Liver (tissue), 9 donors: ENCODE results near the gene HSFX4. TPM values are rescaled to one million over a fixed set of nuclear protein-coding genes. Genes with fewer than 3 reads are reported as not detected.

Experiments
- DNase-seq: peaks from one replicate; pipeline ENCODE4 v3.0.0-alpha.2; 2017; ENCODE audit warnings: low spot score
- H3K27ac ChIP-seq, 2 donors: one replicate each; pipeline ENCODE4 v1.7.0; 2013; ENCODE audit warnings: inconsistent platforms in 2 of 2, low read length in 2 of 2, control low read depth in 1 of 2, low read depth in 1 of 2, mild to moderate bottlenecking in 1 of 2
- H3K27me3 ChIP-seq, 4 donors: one replicate each; pipeline versions ENCODE4 v1.6.1 to v1.7.0; 2013; ENCODE audit warnings: low read length in 3 of 4, inconsistent platforms in 1 of 4, mild to moderate bottlenecking in 1 of 4, moderate library complexity in 1 of 4; ENCODE audit not compliant: control insufficient read depth in 4 of 4, insufficient read depth in 4 of 4
- H3K36me3 ChIP-seq, 4 donors: one replicate each; pipeline versions ENCODE4 v1.6.1 to v1.7.0; 2013; ENCODE audit warnings: low read length in 3 of 4, mild to moderate bottlenecking in 3 of 4, low read depth in 1 of 4, moderate library complexity in 1 of 4; ENCODE audit not compliant: control insufficient read depth in 4 of 4, insufficient read depth in 3 of 4
- H3K4me1 ChIP-seq, 4 donors: one replicate each; pipeline versions ENCODE4 v1.6.1 to v1.7.0; 2013; ENCODE audit warnings: low read length in 3 of 4, mild to moderate bottlenecking in 3 of 4, moderate library complexity in 1 of 4; ENCODE audit not compliant: control insufficient read depth in 4 of 4, insufficient read depth in 4 of 4
- H3K4me3 ChIP-seq, 3 donors: one replicate each; pipeline versions ENCODE4 v1.6.1 to v1.7.0; 2013; ENCODE audit warnings: low read length in 3 of 3, control low read depth in 1 of 3, low read depth in 1 of 3, mild to moderate bottlenecking in 1 of 3
- H3K9ac ChIP-seq, 2 donors: one replicate each; pipeline ENCODE4 v1.7.0; 2013; ENCODE audit warnings: low read length in 2 of 2, mild to moderate bottlenecking in 2 of 2, moderate library complexity in 2 of 2, control low read depth in 1 of 2, low read depth in 1 of 2
- H3K9me3 ChIP-seq, 4 donors: one replicate each; pipeline versions ENCODE4 v1.6.1 to v1.7.0; 2013; ENCODE audit warnings: low read length in 3 of 4; ENCODE audit not compliant: control insufficient read depth in 4 of 4
- ATF3 ChIP-seq: IDR thresholded peaks from 2 replicates; pipeline ENCODE4 v1.6.1; 2016; ENCODE audit warnings: antibody characterized with exemption
- CTCF ChIP-seq: fragments of 150-350 bp; IDR thresholded peaks from 2 replicates; pipeline ENCODE4 v1.5.1; 2017; ENCODE audit warnings: improper control_type of control experiment, low read depth, low read length; ENCODE audit not compliant: missing input control
- EGR1 ChIP-seq, 2 donors: IDR thresholded peaks; 2 replicates each; pipeline ENCODE4 v1.6.1; 2016 to 2018; ENCODE audit warnings: antibody characterized with exemption in 2 of 2, low read depth in 2 of 2
- FOXA1 ChIP-seq: IDR thresholded peaks from 2 replicates; pipeline ENCODE4 v1.6.1; 2016; ENCODE audit warnings: antibody characterized with exemption
- FOXA2 ChIP-seq: IDR thresholded peaks from 2 replicates; pipeline ENCODE4 v1.6.1; 2016; ENCODE audit warnings: antibody characterized with exemption
- GABPA ChIP-seq, 2 donors: IDR thresholded peaks in 1 of 2; conservative IDR thresholded peaks in 1 of 2; 2 replicates each; pipeline ENCODE4 v1.6.1; 2016; ENCODE audit warnings: antibody characterized with exemption in 2 of 2, mild to moderate bottlenecking in 1 of 2, moderate library complexity in 1 of 2
- HNF4A ChIP-seq, 2 donors: conservative IDR thresholded peaks; 2 replicates each; pipeline ENCODE4 v1.6.1; 2016; ENCODE audit warnings: antibody characterized with exemption in 2 of 2, mild to moderate bottlenecking in 2 of 2
- HNF4G ChIP-seq: IDR thresholded peaks from 2 replicates; pipeline ENCODE4 v1.6.1; 2016; ENCODE audit warnings: antibody characterized with exemption
- JUND ChIP-seq, 2 donors: IDR thresholded peaks; 2 replicates each; pipeline ENCODE4 v1.6.1; 2016; ENCODE audit warnings: antibody characterized with exemption in 2 of 2
- NR2F2 ChIP-seq: IDR thresholded peaks from 2 replicates; pipeline ENCODE4 v1.6.1; 2016; ENCODE audit warnings: antibody characterized with exemption
- RAD21 ChIP-seq, 2 donors: IDR thresholded peaks; 2 replicates each; pipeline ENCODE4 v1.6.1; 2016; ENCODE audit warnings: antibody characterized with exemption in 2 of 2, mild to moderate bottlenecking in 2 of 2
- REST ChIP-seq: IDR thresholded peaks from 2 replicates; pipeline ENCODE4 v1.6.1; 2016; ENCODE audit warnings: antibody characterized with exemption, mild to moderate bottlenecking
- RXRA ChIP-seq, 2 donors: IDR thresholded peaks; 2 replicates each; pipeline ENCODE4 v1.6.1; 2017 to 2018; ENCODE audit warnings: antibody characterized with exemption in 2 of 2, mild to moderate bottlenecking in 1 of 2
- SP1 ChIP-seq: IDR thresholded peaks from 2 replicates; pipeline ENCODE4 v1.6.1; 2018; ENCODE audit warnings: antibody characterized with exemption, mild to moderate bottlenecking
- TAF1 ChIP-seq: conservative IDR thresholded peaks from 2 replicates; pipeline ENCODE4 v1.6.1; 2016; ENCODE audit warnings: antibody characterized with exemption, mild to moderate bottlenecking
- YY1 ChIP-seq: IDR thresholded peaks from 2 replicates; pipeline ENCODE4 v1.6.1; 2016; ENCODE audit warnings: antibody characterized with exemption, mild to moderate bottlenecking
- WGBS: extraction: QIAGEN DNeasy Blood & Tissue Kit; methylation state at CpG from one replicate; pipeline ENCODE4 v1.1.7; 2013; 5-methylcytosine and 5-hydroxymethylcytosine counted together
- polyA plus RNA-seq, 2 donors: library from polyadenylated mRNA; stranded (reverse) in 1 of 2; unstranded in 1 of 2; fragments of 200-250 nt in 1 of 2; fragments of >200 nt in 1 of 2; fragmentation: Nextera tagmentation in 1 of 2; extraction: Ambion mirVana in 1 of 2; gene quantifications; one replicate each; pipeline versions ENCODE4 v1.2.1 to v1.2.3, GENCODE V29; 2013 to 2015
- total RNA-seq, 2 donors: library from RNA; depleted of rRNA; stranded (reverse); fragments of >200 nt; gene quantifications; one replicate each; pipeline ENCODE4 v1.2.3, GENCODE V29; 2014
- TF ChIP-seq, protein P1 (sequence below): IDR thresholded peaks from 2 replicates; pipeline ENCODE4 v1.6.1; 2016; ENCODE audit warnings: antibody characterized with exemption
- TF ChIP-seq, protein P2 (sequence below): IDR thresholded peaks from 2 replicates; pipeline ENCODE4 v1.6.1; 2016; ENCODE audit warnings: antibody characterized with exemption
- donor health status: healthy.
- donor health status: healthy.
- donor health status: healthy.
- donor health status: healthy.
- donor health status: healthy.

Gene HSFX4
- total and polyA plus RNA-seq, 4 donors: not detected

DNA sequence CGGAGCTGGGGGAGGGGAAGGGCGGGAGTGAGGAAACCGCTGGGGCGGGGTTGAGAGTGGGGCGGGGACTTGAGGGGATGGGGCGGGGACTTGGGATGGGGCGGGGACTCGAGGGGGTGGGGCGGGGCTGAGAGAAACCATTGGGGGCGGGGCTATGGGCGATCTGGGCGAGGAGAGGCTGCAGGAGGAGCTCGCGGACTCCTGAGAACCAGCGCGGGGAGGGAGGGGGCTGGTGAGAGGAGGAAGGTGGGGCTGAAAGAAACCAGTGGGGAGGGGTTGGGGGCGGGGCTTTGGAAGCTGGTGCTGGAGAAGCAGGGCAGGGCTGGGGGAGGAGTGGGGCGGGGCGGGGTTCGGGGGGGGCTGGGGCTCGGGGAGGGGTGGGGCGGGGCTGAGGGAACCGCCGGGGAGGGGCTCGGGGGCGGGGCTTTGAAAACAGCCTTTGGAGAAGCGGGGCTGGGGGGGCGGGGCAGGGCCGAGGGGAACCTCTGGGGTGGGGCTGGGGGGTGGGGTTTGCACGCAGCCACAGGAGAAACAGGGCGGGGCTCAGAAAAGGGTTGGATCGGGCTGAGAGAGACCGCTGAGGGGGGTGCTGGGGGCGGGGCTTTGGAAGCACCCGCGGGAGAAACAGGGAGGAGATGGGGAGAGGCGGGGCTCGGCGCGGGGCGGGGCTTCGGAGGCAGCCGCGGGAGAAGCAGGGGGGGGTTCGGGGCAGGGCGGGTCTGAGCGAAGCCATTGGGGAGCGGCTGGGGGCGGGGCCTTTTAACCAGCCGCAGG is 9.7 kb downstream of the HSFX4 start:
- Histone ChIP-seq H3K27me3 (no peaks in the 10 kb centered on the region), H3K9me3 (no peaks in the 10 kb centered on the region), H3K9ac (no peak overlapping the region), H3K4me3 (peak overlapping the region in 1 of 3 donors; percentile 88), H3K27ac (peak overlapping the region; percentile 87 to 89), H3K4me1 (peaks cover 0 to 9% (median 2%) of the 10 kb centered on the region in 4 donors), H3K36me3 (peaks cover 0 to 3% (median 0%) of the 10 kb centered on the region in 4 donors)
- no peak for TF ChIP-seq REST
- TF ChIP-seq EGR1 (IDR thresholded peaks at IDR 0.05; ENCODE audit: low read depth in 2 of 2): no peak
- TF ChIP-seq, protein P1, sequence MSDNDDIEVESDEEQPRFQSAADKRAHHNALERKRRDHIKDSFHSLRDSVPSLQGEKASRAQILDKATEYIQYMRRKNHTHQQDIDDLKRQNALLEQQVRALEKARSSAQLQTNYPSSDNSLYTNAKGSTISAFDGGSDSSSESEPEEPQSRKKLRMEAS: no peak
- no peak for TF ChIP-seq HNF4A (conservative IDR thresholded peaks at IDR 0.05)
- no peak for TF ChIP-seq RAD21 (IDR thresholded peaks at IDR 0.05)
- TF ChIP-seq SP1: no peak
- TF ChIP-seq NR2F2: no peak
- TF ChIP-seq FOXA1: no peak
- no peak for TF ChIP-seq YY1
- TF ChIP-seq CTCF: no peak
- no peak for TF ChIP-seq GABPA (IDR thresholded peaks at IDR 0.05 in 1 of 2, conservative IDR thresholded peaks at IDR 0.05 in 1 of 2)
- TF ChIP-seq, protein P2, sequence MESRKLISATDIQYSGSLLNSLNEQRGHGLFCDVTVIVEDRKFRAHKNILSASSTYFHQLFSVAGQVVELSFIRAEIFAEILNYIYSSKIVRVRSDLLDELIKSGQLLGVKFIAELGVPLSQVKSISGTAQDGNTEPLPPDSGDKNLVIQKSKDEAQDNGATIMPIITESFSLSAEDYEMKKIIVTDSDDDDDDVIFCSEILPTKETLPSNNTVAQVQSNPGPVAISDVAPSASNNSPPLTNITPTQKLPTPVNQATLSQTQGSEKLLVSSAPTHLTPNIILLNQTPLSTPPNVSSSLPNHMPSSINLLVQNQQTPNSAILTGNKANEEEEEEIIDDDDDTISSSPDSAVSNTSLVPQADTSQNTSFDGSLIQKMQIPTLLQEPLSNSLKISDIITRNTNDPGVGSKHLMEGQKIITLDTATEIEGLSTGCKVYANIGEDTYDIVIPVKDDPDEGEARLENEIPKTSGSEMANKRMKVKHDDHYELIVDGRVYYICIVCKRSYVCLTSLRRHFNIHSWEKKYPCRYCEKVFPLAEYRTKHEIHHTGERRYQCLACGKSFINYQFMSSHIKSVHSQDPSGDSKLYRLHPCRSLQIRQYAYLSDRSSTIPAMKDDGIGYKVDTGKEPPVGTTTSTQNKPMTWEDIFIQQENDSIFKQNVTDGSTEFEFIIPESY: no peak
- TF ChIP-seq HNF4G: no peak
- no peak for TF ChIP-seq RXRA (IDR thresholded peaks at IDR 0.05)
- no peak for TF ChIP-seq FOXA2
- TF ChIP-seq ATF3: no peak
- TF ChIP-seq JUND (IDR thresholded peaks at IDR 0.05): no peak
- TF ChIP-seq TAF1: no peak
- peak; percentile 92 for DNase-seq
- WGBS: 4% methylated on average over 50 of the region's 50 CpGs
